MM.1S (cell line): ENCODE measurements around the gene GALNT9.

Source experiments
- DNase-seq: peaks from one replicate; pipeline ENCODE4 v3.0.0-alpha.2; 2015
- H2AFZ ChIP-seq: fragments of 300-600 bp; sonication (generic); 2 replicates; pipeline ENCODE4 v1.6.0; 2016; ENCODE audit warnings: antibody characterized with exemption, low read length
- H3F3A ChIP-seq: fragments of 300-600 bp; sonication (generic); 2 replicates; pipeline ENCODE4 v1.6.1; 2016; ENCODE audit warnings: mild to moderate bottlenecking, antibody characterized with exemption, low read length, moderate library complexity, mixed read lengths; ENCODE audit not compliant: insufficient read depth
- H3K27ac ChIP-seq: fragments of 300-600 bp; sonication (generic); 2 replicates; pipeline ENCODE4 v1.5.1; 2016; ENCODE audit warnings: mild to moderate bottlenecking, low read length
- H3K27me3 ChIP-seq: fragments of 300-600 bp; sonication (generic); replicated peaks from 2 replicates; pipeline ENCODE4 v1.6.0; 2016; ENCODE audit warnings: low read length; ENCODE audit not compliant: insufficient read depth
- H3K36me3 ChIP-seq: fragments of 300-600 bp; sonication (generic); replicated peaks from 2 replicates; pipeline ENCODE4 v1.6.1; 2016; ENCODE audit warnings: mild to moderate bottlenecking, low read length, mixed read lengths; ENCODE audit not compliant: insufficient read depth
- H3K4me1 ChIP-seq: fragments of 300-600 bp; sonication (generic); 2 replicates; pipeline ENCODE4 v1.6.1; 2016; ENCODE audit warnings: low read length, mixed read lengths
- H3K4me2 ChIP-seq: fragments of 300-600 bp; sonication (generic); 2 replicates; pipeline ENCODE4 v1.6.0; 2016; ENCODE audit warnings: low read depth, low read length
- H3K4me3 ChIP-seq: fragments of 300-600 bp; sonication (generic); 2 replicates; pipeline ENCODE4 v1.5.1; 2016; ENCODE audit warnings: low read length, mixed read lengths
- H3K79me2 ChIP-seq: fragments of 300-600 bp; sonication (generic); 2 replicates; pipeline ENCODE4 v1.6.1; 2016; ENCODE audit warnings: mixed run types, low read length, mixed read lengths
- H3K9ac ChIP-seq: fragments of 300-600 bp; sonication (generic); 2 replicates; pipeline ENCODE4 v1.6.1; 2016; ENCODE audit warnings: low read length, mixed read lengths
- H3K9me2 ChIP-seq: fragments of 300-600 bp; sonication (generic); replicated peaks from 2 replicates; pipeline ENCODE4 v1.6.1; 2016; ENCODE audit warnings: mild to moderate bottlenecking, low read length, mixed read lengths; ENCODE audit not compliant: insufficient read depth
- H3K9me3 ChIP-seq: fragments of 300-600 bp; sonication (generic); replicated peaks from 2 replicates; pipeline ENCODE4 v1.6.1; 2016; ENCODE audit warnings: mild to moderate bottlenecking, low read length, mixed read lengths; ENCODE audit not compliant: insufficient read depth
- H4K20me1 ChIP-seq: fragments of 300-600 bp; sonication (generic); 2 replicates; pipeline ENCODE4 v1.6.1; 2016; ENCODE audit warnings: mild to moderate bottlenecking, low read length, moderate library complexity, mixed read lengths; ENCODE audit not compliant: insufficient read depth
- CTCF ChIP-seq: fragments of 300-600 bp; sonication (generic); IDR thresholded peaks from 2 replicates; pipeline ENCODE4 v1.5.1; 2016; ENCODE audit warnings: antibody characterized with exemption, low read length, mixed read lengths
- EZH2 ChIP-seq: fragments of 300-600 bp; sonication (generic); optimal IDR thresholded peaks from 2 replicates; pipeline ENCODE3; 2017; ENCODE audit warnings: low read depth, mild to moderate bottlenecking, antibody characterized with exemption, low read length, mixed read lengths
- EZH2phosphoT487 ChIP-seq: fragments of 300-600 bp; sonication (generic); IDR thresholded peaks from 2 replicates; pipeline ENCODE4 v1.6.1; 2018; ENCODE audit warnings: antibody characterized with exemption, low read length

GALNT9 gene

GRCh38 chr12:132175496-132176384 is 153.6 kb downstream of the GALNT9 start:
- DNase-seq = no peak
- Histone ChIP-seq H3K9me3 (no peaks in the 10 kb centered on the region), H3F3A (no peaks in the 10 kb centered on the region), H3K27ac (no peak overlapping the region), H3K27me3 (peaks cover 14% of the 10 kb centered on the region), H3K9ac (no peak overlapping the region), H3K9me2 (no peaks in the 10 kb centered on the region), H3K36me3 (no peaks in the 10 kb centered on the region), H3K79me2 (no peaks in the 10 kb centered on the region), H3K4me3 (no peak overlapping the region), H3K4me1 (no peaks in the 10 kb centered on the region), H2AFZ (no peak overlapping the region), H3K4me2 (no peak overlapping the region), H4K20me1 (no peaks in the 10 kb centered on the region)
- no peak for TF ChIP-seq CTCF
- no peak for TF ChIP-seq EZH2
- TF ChIP-seq EZH2phosphoT487 = no peak

GRCh38 chr12:132174839-132175490 is 154.4 kb downstream of the GALNT9 start:
- no peak for DNase-seq
- Histone ChIP-seq H4K20me1 (no peaks in the 10 kb centered on the region), H3K4me2 (peak overlapping the region; percentile 21; the same call in 1 of the 2 replicates), H3F3A (no peaks in the 10 kb centered on the region), H3K9me2 (no peaks in the 10 kb centered on the region), H3K9me3 (no peaks in the 10 kb centered on the region), H3K4me1 (no peaks in the 10 kb centered on the region), H3K36me3 (no peaks in the 10 kb centered on the region), H3K4me3 (no peak overlapping the region), H3K79me2 (no peaks in the 10 kb centered on the region), H3K27me3 (peaks cover 14% of the 10 kb centered on the region), H2AFZ (no peak overlapping the region), H3K9ac (no peak overlapping the region), H3K27ac (no peak overlapping the region)
- TF ChIP-seq CTCF (no peak), EZH2 (no peak), EZH2phosphoT487 (no peak)

- no peak overlapping the region for H3K9ac ChIP-seq
- H4K20me1 ChIP-seq = no peaks in the 10 kb centered on the region
- H3K4me3 ChIP-seq = no peak overlapping the region
- no peak overlapping the region for H3K27ac ChIP-seq
- H2AFZ ChIP-seq = no peak overlapping the region
- H3K4me2 ChIP-seq = peak overlapping the region; percentile 21; the same call in 1 of the 2 replicates
- no peak for DNase-seq
- no peaks in the 10 kb centered on the region for H3K4me1 ChIP-seq
- no peaks in the 10 kb centered on the region for H3K36me3 ChIP-seq
- H3F3A ChIP-seq = no peaks in the 10 kb centered on the region
- H3K9me3 ChIP-seq = no peaks in the 10 kb centered on the region
- no peaks in the 10 kb centered on the region for H3K9me2 ChIP-seq
- TF ChIP-seq EZH2 = no peak
- TF ChIP-seq CTCF = no peak
- TF ChIP-seq EZH2phosphoT487 = no peak
- peaks cover 14% of the 10 kb centered on the region for H3K27me3 ChIP-seq
- no peaks in the 10 kb centered on the region for H3K79me2 ChIP-seq
These were observed 155.2 kb downstream of the GALNT9 start for GRCh38 chr12:132174015-132174838.
